ENCODE measurements around the gene UBXN11. TPM values are rescaled to one million over a fixed set of nuclear protein-coding genes. Genes with fewer than 3 reads are reported as not detected.

Gene UBXN11
- total RNA-seq, 4 donors from 2014 or later = 10.4 to 29.9 (median 16.7) TPM

GRCh38 chr1:26345718-26346117 is 39.3 kb upstream of the UBXN11 start:
- TF ChIP-seq CTCF (IDR thresholded peaks at IDR 0.05; ENCODE audit: low read depth) = no peak

DNA sequence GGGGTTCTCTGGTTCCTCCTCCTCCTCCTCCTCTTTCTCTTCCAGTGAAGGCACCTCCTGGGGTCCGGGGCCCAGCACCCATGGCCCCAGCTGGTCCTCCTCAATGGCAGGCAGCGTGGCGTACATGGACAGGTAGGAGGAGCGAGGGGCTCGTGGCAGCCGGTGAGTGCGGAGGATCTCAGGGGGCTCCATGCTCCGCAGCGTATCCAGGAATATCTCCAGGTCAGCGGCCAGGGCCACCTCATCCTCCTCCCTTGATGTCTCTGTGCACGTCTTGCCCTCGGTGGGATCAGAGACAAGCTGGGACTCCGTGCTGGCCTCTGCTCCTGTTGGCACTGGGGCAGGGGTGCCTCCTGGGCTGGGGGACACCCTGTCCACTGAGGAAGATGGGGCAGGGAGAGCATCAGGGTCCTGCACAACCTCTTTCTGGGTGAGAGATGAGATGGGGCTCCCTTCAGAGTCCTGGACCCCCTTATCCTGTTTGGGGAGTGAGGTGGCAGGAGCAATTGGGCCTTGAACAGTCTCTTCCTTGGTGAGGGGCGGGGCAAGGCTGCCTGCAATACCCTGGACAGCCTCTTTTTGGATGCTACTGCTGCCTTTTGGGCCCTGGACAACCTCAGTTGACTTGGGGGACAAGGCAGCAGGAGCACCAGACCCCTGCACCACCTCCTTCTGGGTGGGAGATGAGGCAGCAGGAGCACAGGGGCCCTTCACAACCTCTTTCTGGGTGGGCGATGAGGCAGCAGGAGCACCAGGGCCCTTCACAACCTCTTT is 37.9 kb upstream of the UBXN11 start:
- no peak for TF ChIP-seq CTCF (IDR thresholded peaks at IDR 0.05; ENCODE audit: low read depth)

GRCh38 chr1:26340047-26340481 is 33.6 kb upstream of the UBXN11 start:
- TF ChIP-seq CTCF (IDR thresholded peaks at IDR 0.05; ENCODE audit: low read depth) = no peak

DNA sequence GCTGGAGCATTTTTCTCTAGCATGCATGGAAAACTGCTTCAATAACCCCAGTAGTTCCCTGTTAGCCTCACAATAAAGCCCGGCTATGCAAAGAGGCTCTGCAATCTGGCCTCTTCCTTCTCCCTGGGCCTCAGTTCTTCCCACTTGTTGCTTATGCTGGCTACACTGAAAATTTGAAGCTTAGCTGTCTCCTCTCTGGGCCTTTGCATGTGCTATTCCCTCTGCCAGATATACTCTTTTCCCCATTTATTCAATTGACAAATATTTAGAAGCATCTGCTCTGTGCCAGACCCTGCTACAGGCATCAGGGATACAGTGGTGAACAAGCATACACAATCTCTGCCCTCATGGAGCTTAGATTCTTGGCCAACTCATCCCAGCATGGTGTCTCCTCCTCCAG is 32.2 kb upstream of the UBXN11 start:
- TF ChIP-seq CTCF (IDR thresholded peaks at IDR 0.05; ENCODE audit: low read depth) = no peak

DNA sequence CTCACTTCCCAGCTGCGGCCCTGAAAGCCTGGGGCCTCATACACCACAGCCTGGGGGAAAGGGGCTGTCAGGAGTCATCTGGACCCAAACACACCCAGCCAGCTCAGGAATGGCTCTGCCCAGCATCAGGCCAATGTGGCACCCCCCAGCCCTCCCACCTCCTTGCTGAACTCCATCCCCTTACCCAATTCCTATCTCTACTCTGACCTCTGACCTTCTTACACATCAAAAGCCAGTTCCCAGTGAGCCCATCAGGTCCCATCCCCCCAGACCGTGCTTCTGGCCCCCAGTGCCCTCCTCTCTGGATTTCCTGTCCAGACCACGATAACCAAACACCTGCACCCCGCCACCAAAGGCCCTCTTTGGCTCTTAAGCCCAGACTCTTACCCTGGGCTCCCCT is 31.2 kb upstream of the UBXN11 start:
- no peak for TF ChIP-seq CTCF (IDR thresholded peaks at IDR 0.05; ENCODE audit: low read depth)

DNA sequence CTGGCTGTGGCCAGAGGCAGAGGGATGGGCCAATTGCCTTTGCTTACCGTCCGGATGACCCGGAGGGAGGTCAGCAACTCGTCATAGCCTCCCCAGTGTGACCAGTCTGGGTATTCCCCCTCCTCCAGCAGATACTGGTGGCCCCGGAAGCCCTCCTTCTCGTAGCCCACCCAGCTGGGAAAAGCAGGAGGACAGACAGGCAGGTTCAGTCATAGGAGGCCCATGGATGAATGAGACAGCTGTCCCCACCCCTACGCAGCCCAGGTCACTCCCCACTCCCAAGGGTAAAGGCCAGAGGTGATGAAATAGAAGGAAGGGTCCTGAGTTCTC is 30.7 kb upstream of the UBXN11 start:
- no peak for TF ChIP-seq CTCF (IDR thresholded peaks at IDR 0.05; ENCODE audit: low read depth)

DNA sequence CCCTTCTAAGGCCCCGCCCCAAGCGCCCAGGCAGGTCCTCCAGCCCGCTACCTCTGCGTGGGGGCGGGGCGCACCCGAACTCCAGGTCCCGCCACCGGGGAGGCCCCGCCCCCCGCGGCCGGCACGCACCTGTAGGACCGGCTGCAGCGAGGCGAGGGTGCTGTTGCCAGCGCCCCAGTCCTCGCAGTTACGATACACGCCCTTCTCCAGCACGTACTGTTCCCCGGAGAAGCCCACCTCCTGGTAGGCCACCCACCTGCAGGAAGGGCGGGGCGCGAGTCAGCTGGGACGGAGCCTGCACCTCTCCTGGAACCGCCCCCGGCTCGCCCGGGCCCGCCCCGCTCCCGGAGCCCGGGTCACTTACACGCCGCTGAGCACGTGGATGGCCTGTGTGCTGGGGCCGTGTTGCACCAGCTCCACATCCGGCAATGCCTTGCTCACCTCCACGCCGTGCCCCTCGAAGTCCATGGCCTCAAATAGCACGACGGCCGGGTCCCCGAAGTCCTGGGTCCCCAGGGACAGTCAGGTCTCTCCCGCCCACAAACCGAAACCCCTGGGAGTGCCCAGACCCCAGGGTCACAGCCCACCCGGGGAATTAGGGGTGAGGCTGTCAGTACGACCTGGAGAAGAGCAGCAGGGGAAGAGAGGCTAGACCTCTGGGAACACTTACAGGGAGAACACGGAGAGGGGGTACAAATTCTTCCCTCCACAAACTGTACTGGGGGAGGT is 30.2 kb upstream of the UBXN11 start:
- no peak for TF ChIP-seq CTCF (IDR thresholded peaks at IDR 0.05; ENCODE audit: low read depth)

All from subcutaneous adipose tissue (tissue), 4 donors.